ENCODE results near the gene SLC22A6.

- TF ChIP-seq EZH2 (optimal IDR thresholded peaks at IDR 0.05; ENCODE audit: low read depth, low read length) (no peak), EZH2phosphoT487 (IDR thresholded peaks at IDR 0.05; ENCODE audit: low read length) (no peak)
- TF ChIP-seq, protein P1, sequence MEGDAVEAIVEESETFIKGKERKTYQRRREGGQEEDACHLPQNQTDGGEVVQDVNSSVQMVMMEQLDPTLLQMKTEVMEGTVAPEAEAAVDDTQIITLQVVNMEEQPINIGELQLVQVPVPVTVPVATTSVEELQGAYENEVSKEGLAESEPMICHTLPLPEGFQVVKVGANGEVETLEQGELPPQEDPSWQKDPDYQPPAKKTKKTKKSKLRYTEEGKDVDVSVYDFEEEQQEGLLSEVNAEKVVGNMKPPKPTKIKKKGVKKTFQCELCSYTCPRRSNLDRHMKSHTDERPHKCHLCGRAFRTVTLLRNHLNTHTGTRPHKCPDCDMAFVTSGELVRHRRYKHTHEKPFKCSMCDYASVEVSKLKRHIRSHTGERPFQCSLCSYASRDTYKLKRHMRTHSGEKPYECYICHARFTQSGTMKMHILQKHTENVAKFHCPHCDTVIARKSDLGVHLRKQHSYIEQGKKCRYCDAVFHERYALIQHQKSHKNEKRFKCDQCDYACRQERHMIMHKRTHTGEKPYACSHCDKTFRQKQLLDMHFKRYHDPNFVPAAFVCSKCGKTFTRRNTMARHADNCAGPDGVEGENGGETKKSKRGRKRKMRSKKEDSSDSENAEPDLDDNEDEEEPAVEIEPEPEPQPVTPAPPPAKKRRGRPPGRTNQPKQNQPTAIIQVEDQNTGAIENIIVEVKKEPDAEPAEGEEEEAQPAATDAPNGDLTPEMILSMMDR (IDR thresholded peaks at IDR 0.05; ENCODE audit: low read length) = no peak
Measured at GRCh38 chr11:62959422-62959980, 25.3 kb downstream of the SLC22A6 start.

Data from MM.1S (cell line).